Endothelial cell (in vitro differentiated cells): Measurements from ENCODE around the gene ZC3HAV1. TPM values are rescaled to one million over a fixed set of nuclear protein-coding genes. Genes with fewer than 3 reads are reported as not detected.

ENCODE experiments used
- DNase-seq: peaks from one replicate; pipeline ENCODE4 v3.0.0; 2021; ENCODE audit warnings: low spot score
- H3K27ac Mint-ChIP-seq: one replicate; pipeline ENCODE4 v1.8.0; 2021; ENCODE audit warnings: mixed read lengths, inconsistent platforms; ENCODE audit not compliant: unreplicated experiment
- H3K27me3 Mint-ChIP-seq: one replicate; pipeline ENCODE4 v1.8.0; 2021; ENCODE audit warnings: mild to moderate bottlenecking, moderate library complexity, mixed read lengths, inconsistent platforms; ENCODE audit not compliant: unreplicated experiment
- H3K36me3 Mint-ChIP-seq: one replicate; pipeline ENCODE4 v1.8.0; 2021; ENCODE audit warnings: mild to moderate bottlenecking, low read depth, mixed read lengths, inconsistent platforms; ENCODE audit not compliant: unreplicated experiment
- H3K4me1 Mint-ChIP-seq: one replicate; pipeline ENCODE4 v1.8.0; 2021; ENCODE audit warnings: mild to moderate bottlenecking, mixed read lengths, inconsistent platforms; ENCODE audit not compliant: unreplicated experiment
- H3K4me3 Mint-ChIP-seq: one replicate; pipeline ENCODE4 v1.8.0; 2021; ENCODE audit warnings: mild to moderate bottlenecking, mixed read lengths, inconsistent platforms; ENCODE audit not compliant: unreplicated experiment
- H3K9me3 Mint-ChIP-seq: one replicate; pipeline ENCODE4 v1.8.0; 2021; ENCODE audit warnings: mixed read lengths, inconsistent platforms; ENCODE audit not compliant: unreplicated experiment
- CTCF ChIP-seq: fragments of 200-600 bp; sonication (generic); IDR thresholded peaks from one replicate; pipeline ENCODE4 v1.5.0; 2021; ENCODE audit warnings: antibody characterized with exemption; ENCODE audit not compliant: unreplicated experiment
- total RNA-seq: library from RNA; stranded (reverse); fragmentation: NEBNext Ultra II Directional; extraction: Animal tissue kit (Norgen Biotek cat#: 25700); gene quantifications from one replicate; pipeline ENCODE4 v1.2.1, GENCODE V29; 2021; ENCODE audit not compliant: unreplicated experiment

The ZC3HAV1 gene
- total RNA-seq, 1 donor from 2014 or later, result 50.7 TPM

GRCh38 chr7:139004321-139005090 lies 105.0 kb downstream of the ZC3HAV1 start:
- H3K9me3 Mint-ChIP-seq, result no peaks in the 10 kb centered on the region
- H3K4me1 Mint-ChIP-seq, result no peaks in the 10 kb centered on the region
- peaks cover 3% of the 10 kb centered on the region for H3K27me3 Mint-ChIP-seq
- DNase-seq, result no peak
- no peak for TF ChIP-seq CTCF
- H3K36me3 Mint-ChIP-seq, result no peaks in the 10 kb centered on the region
- H3K27ac Mint-ChIP-seq, result no peak overlapping the region
- H3K4me3 Mint-ChIP-seq, result no peak overlapping the region

DNA sequence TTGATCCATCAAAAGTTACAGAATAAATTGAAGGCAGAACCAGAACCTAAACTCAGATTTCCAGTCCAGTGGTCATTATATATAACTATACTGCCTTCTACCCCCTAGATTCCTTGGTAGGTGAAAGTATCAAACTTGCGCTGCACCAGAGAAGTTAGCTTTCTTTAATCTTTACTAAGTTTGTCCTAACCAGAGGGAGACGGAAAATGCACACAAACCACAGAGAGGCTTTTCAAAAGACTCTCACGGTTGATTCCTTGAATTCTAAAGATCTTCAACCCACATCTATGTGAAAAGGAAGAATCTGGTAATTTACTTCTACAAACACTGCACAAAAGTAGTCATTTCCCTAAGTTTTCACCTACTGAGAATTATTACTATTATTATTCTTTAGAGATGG lies 110.1 kb downstream of the ZC3HAV1 start:
- DNase-seq, result no peak

More for the DNA sequence above, 110.1 kb downstream of the ZC3HAV1 start:
- Mint-ChIP-seq H3K4me3 (no peak overlapping the region), H3K27me3 (peaks cover 6% of the 10 kb centered on the region), H3K27ac (no peak overlapping the region), H3K9me3 (no peaks in the 10 kb centered on the region), H3K36me3 (no peaks in the 10 kb centered on the region), H3K4me1 (no peaks in the 10 kb centered on the region)
- TF ChIP-seq CTCF, result no peak

Other genes starting within 250 kb of the ZC3HAV1 start
- 10.8 TPM for gene KIAA1549, start 128.3 kb downstream of the ZC3HAV1 start, total RNA-seq
- 12.4 TPM for gene ZC3HAV1L, start 73.7 kb downstream of the ZC3HAV1 start, total RNA-seq
- gene UBN2, start 121.5 kb upstream of the ZC3HAV1 start, total RNA-seq, result 22.2 TPM
- gene FMC1, start 231.6 kb upstream of the ZC3HAV1 start, total RNA-seq, result 9.0 TPM